ENCODE data around the gene LRRN4CL.

DNA sequence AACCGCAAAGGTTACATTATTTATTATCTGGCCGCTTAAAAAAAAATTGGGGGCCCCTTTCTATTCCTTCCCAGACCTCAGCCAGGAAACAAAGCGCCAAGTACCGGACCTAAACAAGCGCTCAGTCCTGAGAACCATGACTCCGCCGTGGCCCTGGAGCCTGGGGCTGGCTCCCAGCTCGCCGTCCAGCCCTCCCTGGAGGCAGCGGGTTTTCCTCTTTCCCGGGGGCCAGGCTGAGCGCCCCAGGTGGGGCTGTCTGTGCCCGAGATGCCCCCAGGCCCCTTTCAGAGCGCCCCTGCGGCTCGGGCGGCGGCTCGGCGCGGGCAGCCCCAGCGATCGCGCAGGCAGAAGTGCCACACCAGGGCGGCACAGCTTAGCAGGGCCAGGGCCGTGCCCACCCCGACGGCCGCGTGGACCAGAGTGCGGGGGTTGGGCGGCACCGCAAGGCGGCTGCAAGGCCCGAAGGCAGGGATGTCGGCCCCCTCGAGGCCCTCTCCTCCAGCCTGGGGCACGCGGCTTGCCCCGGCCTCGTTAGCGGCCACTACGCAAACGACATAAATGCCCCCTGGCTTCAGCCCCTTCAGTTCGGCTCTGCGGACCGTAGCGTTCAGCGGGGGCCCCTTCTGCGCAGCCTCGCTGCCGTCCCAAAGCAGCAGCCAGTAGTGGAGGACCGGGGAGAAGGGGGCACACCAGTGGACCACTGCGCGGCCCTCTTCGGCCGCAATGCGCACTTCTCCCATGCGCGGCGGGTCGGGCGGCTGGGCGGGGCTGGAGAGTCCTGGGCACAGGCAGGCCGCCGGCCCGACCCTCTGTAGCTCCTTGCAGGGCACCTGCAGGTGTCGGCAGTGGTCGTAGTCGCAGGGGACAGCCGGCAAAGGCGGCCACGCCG, 1.6 kb downstream of the LRRN4CL start:
- TF ChIP-seq ZNF274 (IDR thresholded peaks at IDR 0.05; ENCODE audit: low read depth, low read length) (no peak), YY1 (IDR thresholded peaks at IDR 0.05; ENCODE audit: insufficient read depth, insufficient read length) (no peak)
